Skeletal muscle tissue (tissue), 4 donors: ENCODE measurements around the gene SPAG5. TPM values are rescaled to one million over a fixed set of nuclear protein-coding genes. Genes with fewer than 3 reads are reported as not detected.

Experiments used
- H3K27ac ChIP-seq: one replicate; pipeline ENCODE4 v1.7.0; 2013; ENCODE audit warnings: mild to moderate bottlenecking, low read depth, low read length, inconsistent platforms
- H3K27me3 ChIP-seq, 3 donors: one replicate each; pipeline ENCODE4 v1.7.0; 2013; ENCODE audit warnings: low read length in 3 of 3; ENCODE audit not compliant: control insufficient read depth in 3 of 3, insufficient read depth in 3 of 3
- H3K36me3 ChIP-seq, 3 donors: one replicate each; pipeline ENCODE4 v1.7.0; 2013; ENCODE audit warnings: low read length in 3 of 3; ENCODE audit not compliant: control insufficient read depth in 3 of 3, insufficient read depth in 3 of 3
- H3K4me1 ChIP-seq, 3 donors: one replicate each; pipeline ENCODE4 v1.7.0; 2013; ENCODE audit warnings: low read length in 3 of 3, mild to moderate bottlenecking in 3 of 3; ENCODE audit not compliant: control insufficient read depth in 3 of 3, insufficient read depth in 3 of 3
- H3K4me3 ChIP-seq, 3 donors: one replicate each; pipeline ENCODE4 v1.7.0; 2013; ENCODE audit warnings: low read length in 3 of 3
- H3K9ac ChIP-seq, 3 donors: one replicate each; pipeline ENCODE4 v1.7.0; 2013; ENCODE audit warnings: low read length in 3 of 3, mild to moderate bottlenecking in 3 of 3, moderate library complexity in 2 of 3, low read depth in 1 of 3
- H3K9me3 ChIP-seq, 3 donors: one replicate each; pipeline ENCODE4 v1.7.0; 2013; ENCODE audit warnings: low read length in 3 of 3; ENCODE audit not compliant: control insufficient read depth in 3 of 3
- total RNA-seq: library from RNA; depleted of rRNA; stranded (reverse); fragments of >200 nt; gene quantifications from one replicate; pipeline ENCODE4 v1.2.3, GENCODE V29; 2014
- donor health status: Osteomylitis.

SPAG5 gene
- total RNA-seq, 1 donor from 2014 or later, result 5.7 TPM

DNA sequence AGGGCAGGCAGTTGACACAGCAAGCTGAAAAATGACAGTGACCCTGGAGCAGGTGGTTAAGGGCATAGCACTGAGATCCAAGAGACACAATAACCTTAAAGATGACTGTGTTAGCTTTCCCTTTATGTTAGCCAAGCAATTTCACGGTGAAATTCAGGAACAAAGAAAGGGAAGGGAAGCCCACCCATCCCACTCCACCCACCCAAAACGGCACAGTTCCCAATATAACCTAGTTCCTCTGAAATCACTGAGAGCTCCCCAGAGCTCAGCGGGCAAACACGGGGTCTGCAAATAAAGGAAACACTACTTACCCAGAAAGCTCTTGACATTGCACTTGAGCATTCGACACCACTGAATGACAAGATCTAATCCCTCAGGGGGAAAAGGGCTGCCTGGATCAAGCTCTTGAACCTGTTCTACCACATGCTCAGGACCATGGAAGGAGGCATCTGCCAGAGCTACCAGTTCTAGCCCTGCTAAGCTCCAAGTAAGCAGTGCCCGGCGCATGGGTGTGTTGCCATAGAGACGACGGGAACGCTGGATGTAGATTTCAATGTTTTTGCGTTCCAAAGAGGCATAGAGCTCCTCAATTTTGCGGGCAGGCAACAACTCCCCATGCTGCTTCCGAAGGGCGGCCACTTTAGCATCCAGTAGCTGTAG is 35.5 kb upstream of the SPAG5 start:
- H3K4me1 ChIP-seq, result no peaks in the 10 kb centered on the region
- no peak overlapping the region for H3K9ac ChIP-seq
- no peaks in the 10 kb centered on the region for H3K9me3 ChIP-seq
- H3K27ac ChIP-seq, result no peak overlapping the region
- peaks cover 78 to 94% (median 82%) of the 10 kb centered on the region in 3 donors for H3K36me3 ChIP-seq
- H3K27me3 ChIP-seq, result no peaks in the 10 kb centered on the region
- H3K4me3 ChIP-seq, result no peak overlapping the region

DNA sequence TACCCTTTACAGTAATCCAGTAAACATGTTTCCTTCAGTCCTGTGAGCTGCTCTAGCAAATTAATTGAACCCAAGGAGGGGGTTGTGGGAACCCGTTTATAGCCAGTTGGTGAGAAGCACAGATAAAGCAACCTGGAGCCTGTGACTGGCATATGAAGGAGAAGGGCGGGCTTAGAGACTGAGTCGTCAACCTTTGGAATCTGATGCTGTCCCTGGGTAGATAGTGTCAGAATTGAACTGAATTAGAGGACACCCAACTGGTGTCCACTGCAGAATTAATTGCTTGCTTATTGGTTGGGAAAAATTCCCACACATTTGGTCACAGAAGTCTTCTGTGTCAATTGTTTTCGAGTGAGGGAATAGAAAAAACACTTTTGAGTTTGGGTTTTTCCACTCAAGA is 28.0 kb upstream of the SPAG5 start:
- Histone ChIP-seq H3K4me1 (peaks cover 4 to 13% (median 10%) of the 10 kb centered on the region in 3 donors), H3K9me3 (no peaks in the 10 kb centered on the region), H3K27ac (no peak overlapping the region), H3K9ac (no peak overlapping the region), H3K4me3 (no peak overlapping the region), H3K27me3 (no peaks in the 10 kb centered on the region), H3K36me3 (peaks cover 24 to 60% (median 52%) of the 10 kb centered on the region in 3 donors)

DNA sequence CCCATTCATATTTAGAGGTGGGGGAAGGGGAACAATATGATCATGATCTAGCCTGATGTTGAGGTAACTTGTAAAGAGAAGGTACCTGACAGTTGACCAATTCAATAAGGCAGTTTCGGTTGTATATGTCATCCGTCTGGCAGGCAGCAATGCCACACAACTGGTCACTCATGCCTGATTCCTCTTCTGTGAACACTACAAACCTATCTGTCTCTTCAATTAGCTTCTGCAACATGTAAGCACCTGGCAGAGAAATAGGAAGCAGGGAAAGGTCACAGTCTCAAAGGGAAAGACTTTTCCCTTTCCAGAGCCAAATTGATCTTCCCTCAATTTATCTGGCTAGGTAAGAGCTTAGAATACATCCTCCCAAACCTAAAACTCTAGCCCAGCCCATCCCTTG is 25.3 kb upstream of the SPAG5 start:
- Histone ChIP-seq H3K9ac (no peak overlapping the region), H3K9me3 (no peaks in the 10 kb centered on the region), H3K4me3 (no peak overlapping the region), H3K27me3 (no peaks in the 10 kb centered on the region), H3K4me1 (peaks cover 4 to 13% (median 10%) of the 10 kb centered on the region in 3 donors), H3K36me3 (peaks cover 37 to 68% (median 68%) of the 10 kb centered on the region in 3 donors), H3K27ac (peak overlapping the region; percentile 68)

DNA sequence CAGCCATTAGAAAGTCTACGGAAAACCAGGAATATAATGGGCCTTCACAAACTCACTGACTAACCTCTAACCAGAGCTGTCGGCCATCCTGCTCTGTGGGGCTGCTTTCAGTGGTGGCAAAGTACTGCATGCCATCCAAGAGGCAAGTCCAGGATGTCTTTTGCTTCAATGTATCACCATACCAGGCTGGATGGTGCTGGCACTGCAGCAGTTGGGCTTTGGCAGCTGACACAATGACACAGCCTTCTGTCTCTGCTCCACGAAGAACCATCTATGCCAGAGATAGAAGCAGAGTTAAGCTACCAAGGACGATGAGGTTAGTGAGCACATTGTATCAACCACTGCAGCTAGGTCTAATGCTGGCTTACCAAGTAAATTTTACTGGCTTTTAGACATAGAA is 24.9 kb upstream of the SPAG5 start:
- Histone ChIP-seq H3K9me3 (no peaks in the 10 kb centered on the region), H3K27ac (peak overlapping the region; percentile 68), H3K4me3 (no peak overlapping the region), H3K36me3 (peaks cover 42 to 72% (median 72%) of the 10 kb centered on the region in 3 donors), H3K27me3 (no peaks in the 10 kb centered on the region), H3K9ac (no peak overlapping the region), H3K4me1 (peaks cover 4 to 13% (median 10%) of the 10 kb centered on the region in 3 donors)

DNA sequence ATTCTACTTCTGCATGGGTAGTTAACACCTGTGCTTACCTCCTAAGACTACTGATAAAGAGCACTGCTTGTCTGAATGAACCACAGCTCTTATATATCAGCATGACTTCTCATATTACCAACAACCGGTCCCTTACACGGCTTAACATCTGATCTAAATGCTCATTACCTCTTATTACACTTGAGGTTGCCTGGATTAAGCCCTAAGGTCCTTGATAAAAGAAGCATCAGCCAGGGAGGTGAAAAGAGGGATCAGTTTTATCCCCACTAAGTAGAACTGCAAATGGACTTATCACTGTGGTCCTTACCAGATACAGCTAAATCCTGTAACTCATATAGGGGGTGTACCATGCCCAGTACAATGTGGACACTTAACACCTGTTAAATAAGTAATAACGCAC is 23.4 kb upstream of the SPAG5 start:
- Histone ChIP-seq H3K9ac (no peak overlapping the region), H3K4me3 (no peak overlapping the region), H3K4me1 (peaks cover 4 to 13% (median 10%) of the 10 kb centered on the region in 3 donors), H3K36me3 (peaks cover 48 to 75% (median 69%) of the 10 kb centered on the region in 3 donors), H3K9me3 (no peaks in the 10 kb centered on the region), H3K27me3 (no peaks in the 10 kb centered on the region), H3K27ac (no peak overlapping the region)

DNA sequence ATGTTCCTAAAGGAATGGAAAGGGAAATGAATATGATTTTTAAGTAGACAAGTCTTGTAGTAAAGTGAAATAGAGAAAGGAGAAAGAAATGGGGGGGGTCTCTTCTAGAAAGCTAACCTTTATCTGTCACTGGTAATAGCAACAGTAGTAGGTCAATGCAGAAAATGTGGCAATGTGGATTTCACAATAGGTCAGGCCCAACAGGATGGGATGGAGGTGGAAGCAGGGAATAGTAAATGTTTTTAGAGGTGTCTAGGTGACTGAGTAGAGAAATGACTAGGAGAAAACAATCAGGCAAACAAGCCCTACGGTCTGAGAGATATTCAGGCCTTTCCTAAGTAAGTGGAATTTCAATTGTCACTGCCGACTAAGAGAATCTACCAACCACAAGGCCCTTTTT is 21.2 kb upstream of the SPAG5 start:
- Histone ChIP-seq H3K4me1 (peaks cover 4 to 13% (median 10%) of the 10 kb centered on the region in 3 donors), H3K9ac (no peak overlapping the region), H3K9me3 (no peaks in the 10 kb centered on the region), H3K36me3 (peaks cover 67 to 88% (median 81%) of the 10 kb centered on the region in 3 donors), H3K27ac (no peak overlapping the region), H3K4me3 (no peak overlapping the region), H3K27me3 (no peaks in the 10 kb centered on the region)

DNA sequence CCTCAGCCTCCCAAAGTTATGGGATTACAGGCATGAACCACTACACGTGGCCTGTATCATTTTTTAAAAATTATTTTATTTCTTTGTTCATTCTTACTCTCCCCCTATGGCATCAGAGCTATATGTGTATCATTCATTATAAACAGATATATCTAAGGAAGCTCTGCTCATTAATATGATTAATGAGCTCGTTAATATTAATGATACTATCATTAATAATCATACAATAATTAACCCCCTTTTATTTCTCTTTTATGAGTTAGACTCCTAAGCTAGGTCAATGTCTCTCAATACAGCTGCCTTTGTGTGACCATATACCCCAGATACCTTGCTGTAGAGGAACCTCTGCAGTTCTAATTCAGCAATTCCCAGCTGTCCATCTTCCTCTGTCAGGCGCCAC is 19.6 kb upstream of the SPAG5 start:
- H3K4me3 ChIP-seq, result no peak overlapping the region
- H3K4me1 ChIP-seq, result peaks cover 0 to 6% (median under 1%) of the 10 kb centered on the region in 3 donors
- no peak overlapping the region for H3K9ac ChIP-seq
- H3K27me3 ChIP-seq, result no peaks in the 10 kb centered on the region
- no peak overlapping the region for H3K27ac ChIP-seq
- H3K9me3 ChIP-seq, result no peaks in the 10 kb centered on the region
- H3K36me3 ChIP-seq, result peaks cover 76 to 91% (median 88%) of the 10 kb centered on the region in 3 donors

DNA sequence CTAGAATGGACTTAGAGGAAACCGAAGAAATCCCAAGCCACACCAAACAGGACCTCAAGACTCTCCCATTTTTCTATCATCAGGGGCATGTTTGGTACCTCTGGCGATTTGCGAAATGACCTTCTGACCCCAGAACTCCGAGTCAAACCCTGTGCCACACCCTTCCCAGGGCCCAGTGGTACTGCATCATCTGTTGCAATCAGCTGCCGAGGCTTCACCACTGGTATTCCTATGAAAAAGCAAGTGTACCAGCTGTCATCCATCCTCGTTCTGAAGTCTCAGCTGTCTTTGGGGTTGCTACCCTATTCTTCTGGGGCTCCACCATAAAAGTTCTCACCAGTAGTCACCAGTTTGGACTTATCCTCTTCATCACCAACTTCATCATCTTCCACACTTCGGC is 17.5 kb upstream of the SPAG5 start:
- H3K4me3 ChIP-seq, result no peak overlapping the region
- H3K9me3 ChIP-seq, result no peaks in the 10 kb centered on the region
- H3K36me3 ChIP-seq, result peaks cover 74 to 84% (median 77%) of the 10 kb centered on the region in 3 donors
- no peak overlapping the region for H3K27ac ChIP-seq
- H3K4me1 ChIP-seq, result no peaks in the 10 kb centered on the region
- no peaks in the 10 kb centered on the region for H3K27me3 ChIP-seq
- H3K9ac ChIP-seq, result no peak overlapping the region

DNA sequence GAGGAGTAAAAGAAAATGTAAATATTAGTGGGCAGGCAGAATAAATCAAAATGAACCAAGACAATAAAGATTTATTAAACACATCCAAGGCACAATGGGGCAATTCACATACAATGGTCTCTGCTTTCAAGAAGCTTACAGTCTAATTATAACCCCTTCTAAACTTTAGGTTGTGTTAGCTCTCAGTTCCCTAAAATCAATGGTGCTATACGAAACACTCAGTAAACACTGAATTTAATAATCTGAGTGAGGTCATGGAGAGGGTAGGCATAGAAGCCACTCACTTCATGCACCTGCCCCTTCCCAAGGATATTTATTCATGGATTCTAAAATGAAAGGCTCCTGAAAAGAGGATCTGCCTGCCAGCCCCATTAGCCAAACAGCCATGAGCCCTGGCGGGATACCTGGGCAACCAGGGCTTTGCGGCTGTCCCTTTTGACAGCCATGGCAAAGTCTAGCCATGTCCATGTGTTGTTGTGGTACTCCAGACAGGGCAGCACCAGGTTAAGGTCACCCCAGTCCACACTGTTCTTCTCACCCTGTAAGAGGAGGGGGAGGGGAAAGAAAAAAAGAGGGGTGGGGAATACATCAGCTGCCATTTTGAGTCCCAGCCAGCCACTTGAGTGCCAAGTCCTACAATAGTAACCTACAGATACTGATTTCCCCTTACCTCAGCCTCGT is 16.6 kb upstream of the SPAG5 start:
- H3K36me3 ChIP-seq, result peaks cover 71 to 83% (median 73%) of the 10 kb centered on the region in 3 donors
- H3K9me3 ChIP-seq, result no peaks in the 10 kb centered on the region
- no peak overlapping the region for H3K27ac ChIP-seq
- no peak overlapping the region for H3K9ac ChIP-seq
- H3K4me3 ChIP-seq, result no peak overlapping the region
- H3K27me3 ChIP-seq, result no peaks in the 10 kb centered on the region
- no peaks in the 10 kb centered on the region for H3K4me1 ChIP-seq

DNA sequence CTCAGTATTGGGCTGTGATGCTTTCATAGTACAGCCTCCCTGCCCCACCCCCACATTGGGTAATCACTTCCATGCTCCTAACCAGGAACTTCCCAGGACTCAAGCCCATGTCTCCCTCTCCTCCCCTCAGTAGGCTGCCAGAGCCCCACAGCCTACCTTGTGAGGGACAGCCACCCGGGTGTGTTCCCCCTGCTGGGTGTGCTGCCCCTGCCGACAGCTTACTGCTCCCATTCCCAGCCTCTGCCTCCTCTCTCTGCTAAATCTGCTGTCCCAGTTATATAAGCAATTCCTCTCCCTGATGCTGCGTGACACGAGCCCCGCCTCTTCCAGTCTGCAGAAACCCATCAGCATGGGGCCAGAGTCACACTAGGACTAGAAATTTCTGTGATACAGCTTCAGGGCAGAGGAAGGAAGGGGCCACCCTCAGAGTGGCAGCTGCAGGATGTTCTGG is 15.1 kb upstream of the SPAG5 start, which contains the start of gene RSKR:
Gene RSKR (minus strand): TSS at position 255 of the 451 bp plus-strand sequence. CDS start 24 bp downstream, at position 231.
- H3K36me3 ChIP-seq, result peaks cover 57 to 73% (median 60%) of the 10 kb centered on the region in 3 donors
- H3K27me3 ChIP-seq, result no peaks in the 10 kb centered on the region
- no peaks in the 10 kb centered on the region for H3K9me3 ChIP-seq
- H3K27ac ChIP-seq, result no peak within 1 kb of the TSS
- no peak within 1 kb of the TSS for H3K4me3 ChIP-seq
- H3K9ac ChIP-seq, result no peak within 1 kb of the TSS
- H3K4me1 ChIP-seq, result no peaks in the 10 kb centered on the region
